HepG2 (cell line): ENCODE data around the gene CDH22.

Experiments used
- CBX5 ChIP-seq: sonication (generic); formaldehyde crosslinking; IDR thresholded peaks from 2 replicates; pipeline ENCODE4 v1.4.0; 2020; ENCODE audit warnings: missing genetic modification reagents, borderline replicate concordance
- CHD4 ChIP-seq: fragments of 200-600 bp; sonication (generic); IDR thresholded peaks from 2 replicates; pipeline ENCODE4 v1.7.0; 2017; ENCODE audit warnings: mild to moderate bottlenecking, low read length, borderline replicate concordance
- FOXP4 ChIP-seq: sonication (generic); formaldehyde crosslinking; IDR thresholded peaks from 2 replicates; pipeline ENCODE4 v1.4.0; 2020; ENCODE audit warnings: missing genetic modification reagents
- MTERF4 ChIP-seq: sonication (generic); formaldehyde crosslinking; IDR thresholded peaks from 2 replicates; pipeline ENCODE4 v1.8.0; 2023; ENCODE audit warnings: mild to moderate bottlenecking, missing genetic modification reagents
- PHB2 ChIP-seq: fragments of 450-650 bp; IDR thresholded peaks from 2 replicates; pipeline ENCODE4 v1.6.1; 2018; ENCODE audit not compliant: partially characterized antibody
- SMAD1 ChIP-seq: sonication (generic); formaldehyde crosslinking; IDR thresholded peaks from 2 replicates; pipeline ENCODE4 v1.4.0; 2020; ENCODE audit warnings: missing genetic modification reagents, low read depth, mild to moderate bottlenecking, borderline replicate concordance
- ZNF138 ChIP-seq: sonication (generic); formaldehyde crosslinking; IDR thresholded peaks from 2 replicates; pipeline ENCODE4 v1.5.0; 2020; ENCODE audit warnings: mild to moderate bottlenecking, low read depth, missing genetic modification reagents
- ZNF263 ChIP-seq: sonication (generic); formaldehyde crosslinking; IDR thresholded peaks from 2 replicates; pipeline ENCODE4 v1.4.0; 2020; ENCODE audit warnings: missing genetic modification reagents
- ZNF431 ChIP-seq: sonication (generic); formaldehyde crosslinking; IDR thresholded peaks from 2 replicates; pipeline ENCODE4 v1.9.0; 2022; ENCODE audit warnings: missing genetic modification reagents, low read depth, mild to moderate bottlenecking, borderline replicate concordance
- ZNF639 ChIP-seq: conservative IDR thresholded peaks from 2 replicates; pipeline ENCODE4 v1.6.1; 2018; ENCODE audit warnings: missing genetic modification reagents
- TF ChIP-seq, protein P1 (sequence below): sonication (generic); formaldehyde crosslinking; IDR thresholded peaks from 2 replicates; pipeline ENCODE4 v1.8.1; 2022; ENCODE audit warnings: low read depth, mild to moderate bottlenecking, missing genetic modification reagents
- TF ChIP-seq, protein P2 (sequence below): sonication (generic); formaldehyde crosslinking; IDR thresholded peaks from 2 replicates; pipeline ENCODE4 v1.4.0; 2020; ENCODE audit warnings: missing genetic modification reagents, borderline replicate concordance
- TF ChIP-seq, protein P3 (sequence below): sonication (generic); formaldehyde crosslinking; IDR thresholded peaks from 2 replicates; pipeline ENCODE4 v1.5.0; 2020; ENCODE audit warnings: mild to moderate bottlenecking, missing genetic modification reagents, moderate library complexity
- TF ChIP-seq, protein P4 (sequence below): sonication (generic); formaldehyde crosslinking; IDR thresholded peaks from 2 replicates; pipeline ENCODE4 v1.4.0; 2020; ENCODE audit warnings: missing genetic modification reagents

DNA sequence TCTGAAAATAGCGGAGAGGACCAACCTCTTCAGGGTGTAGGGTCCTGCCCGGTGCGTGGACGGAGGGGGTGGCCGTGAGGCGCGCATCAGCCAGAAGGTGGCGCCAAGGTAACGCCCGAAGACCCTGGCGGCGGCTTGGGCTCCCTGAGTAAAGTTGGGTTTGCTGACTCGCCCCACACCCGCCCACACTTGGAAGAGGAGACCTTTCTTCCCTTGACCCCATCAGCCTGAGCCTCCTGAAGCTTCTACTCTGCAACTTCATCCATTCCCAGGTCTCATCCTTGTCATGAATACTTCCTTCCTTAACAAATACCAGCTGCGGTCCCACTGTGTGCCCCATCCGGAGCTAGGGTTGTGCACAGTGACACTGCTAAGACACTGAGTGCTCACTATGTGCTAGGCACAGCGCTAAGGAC is 175.6 kb downstream of the CDH22 start:
- TF ChIP-seq, protein P1, sequence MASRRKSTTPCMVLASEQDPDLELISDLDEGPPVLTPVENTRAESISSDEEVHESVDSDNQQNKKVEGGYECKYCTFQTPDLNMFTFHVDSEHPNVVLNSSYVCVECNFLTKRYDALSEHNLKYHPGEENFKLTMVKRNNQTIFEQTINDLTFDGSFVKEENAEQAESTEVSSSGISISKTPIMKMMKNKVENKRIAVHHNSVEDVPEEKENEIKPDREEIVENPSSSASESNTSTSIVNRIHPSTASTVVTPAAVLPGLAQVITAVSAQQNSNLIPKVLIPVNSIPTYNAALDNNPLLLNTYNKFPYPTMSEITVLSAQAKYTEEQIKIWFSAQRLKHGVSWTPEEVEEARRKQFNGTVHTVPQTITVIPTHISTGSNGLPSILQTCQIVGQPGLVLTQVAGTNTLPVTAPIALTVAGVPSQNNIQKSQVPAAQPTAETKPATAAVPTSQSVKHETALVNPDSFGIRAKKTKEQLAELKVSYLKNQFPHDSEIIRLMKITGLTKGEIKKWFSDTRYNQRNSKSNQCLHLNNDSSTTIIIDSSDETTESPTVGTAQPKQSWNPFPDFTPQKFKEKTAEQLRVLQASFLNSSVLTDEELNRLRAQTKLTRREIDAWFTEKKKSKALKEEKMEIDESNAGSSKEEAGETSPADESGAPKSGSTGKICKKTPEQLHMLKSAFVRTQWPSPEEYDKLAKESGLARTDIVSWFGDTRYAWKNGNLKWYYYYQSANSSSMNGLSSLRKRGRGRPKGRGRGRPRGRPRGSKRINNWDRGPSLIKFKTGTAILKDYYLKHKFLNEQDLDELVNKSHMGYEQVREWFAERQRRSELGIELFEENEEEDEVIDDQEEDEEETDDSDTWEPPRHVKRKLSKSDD (CRISPR knock-in tag) = no peak
- peak; percentile 54; the same call in 1 of the 2 replicates for TF ChIP-seq ZNF639 (CRISPR knock-in tag)
- TF ChIP-seq PHB2 = no peak
- TF ChIP-seq ZNF138 (CRISPR knock-in tag) = no peak
- TF ChIP-seq, protein P2, sequence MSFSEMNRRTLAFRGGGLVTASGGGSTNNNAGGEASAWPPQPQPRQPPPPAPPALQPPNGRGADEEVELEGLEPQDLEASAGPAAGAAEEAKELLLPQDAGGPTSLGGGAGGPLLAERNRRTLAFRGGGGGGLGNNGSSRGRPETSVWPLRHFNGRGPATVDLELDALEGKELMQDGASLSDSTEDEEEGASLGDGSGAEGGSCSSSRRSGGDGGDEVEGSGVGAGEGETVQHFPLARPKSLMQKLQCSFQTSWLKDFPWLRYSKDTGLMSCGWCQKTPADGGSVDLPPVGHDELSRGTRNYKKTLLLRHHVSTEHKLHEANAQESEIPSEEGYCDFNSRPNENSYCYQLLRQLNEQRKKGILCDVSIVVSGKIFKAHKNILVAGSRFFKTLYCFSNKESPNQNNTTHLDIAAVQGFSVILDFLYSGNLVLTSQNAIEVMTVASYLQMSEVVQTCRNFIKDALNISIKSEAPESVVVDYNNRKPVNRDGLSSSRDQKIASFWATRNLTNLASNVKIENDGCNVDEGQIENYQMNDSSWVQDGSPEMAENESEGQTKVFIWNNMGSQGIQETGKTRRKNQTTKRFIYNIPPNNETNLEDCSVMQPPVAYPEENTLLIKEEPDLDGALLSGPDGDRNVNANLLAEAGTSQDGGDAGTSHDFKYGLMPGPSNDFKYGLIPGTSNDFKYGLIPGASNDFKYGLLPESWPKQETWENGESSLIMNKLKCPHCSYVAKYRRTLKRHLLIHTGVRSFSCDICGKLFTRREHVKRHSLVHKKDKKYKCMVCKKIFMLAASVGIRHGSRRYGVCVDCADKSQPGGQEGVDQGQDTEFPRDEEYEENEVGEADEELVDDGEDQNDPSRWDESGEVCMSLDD = no peak
- no peak for TF ChIP-seq ZNF263 (CRISPR knock-in tag)
- TF ChIP-seq SMAD1 (CRISPR knock-in tag) = no peak
- no peak for TF ChIP-seq MTERF4 (CRISPR knock-in tag)
- no peak for TF ChIP-seq CHD4
- no peak for TF ChIP-seq FOXP4 (CRISPR knock-in tag)
- peak; percentile 49; the same call in 1 of the 2 replicates for TF ChIP-seq CBX5 (CRISPR knock-in tag)
- peak; percentile 27; the same call in 1 of the 2 replicates for TF ChIP-seq ZNF431 (CRISPR knock-in tag)
- TF ChIP-seq, protein P3, sequence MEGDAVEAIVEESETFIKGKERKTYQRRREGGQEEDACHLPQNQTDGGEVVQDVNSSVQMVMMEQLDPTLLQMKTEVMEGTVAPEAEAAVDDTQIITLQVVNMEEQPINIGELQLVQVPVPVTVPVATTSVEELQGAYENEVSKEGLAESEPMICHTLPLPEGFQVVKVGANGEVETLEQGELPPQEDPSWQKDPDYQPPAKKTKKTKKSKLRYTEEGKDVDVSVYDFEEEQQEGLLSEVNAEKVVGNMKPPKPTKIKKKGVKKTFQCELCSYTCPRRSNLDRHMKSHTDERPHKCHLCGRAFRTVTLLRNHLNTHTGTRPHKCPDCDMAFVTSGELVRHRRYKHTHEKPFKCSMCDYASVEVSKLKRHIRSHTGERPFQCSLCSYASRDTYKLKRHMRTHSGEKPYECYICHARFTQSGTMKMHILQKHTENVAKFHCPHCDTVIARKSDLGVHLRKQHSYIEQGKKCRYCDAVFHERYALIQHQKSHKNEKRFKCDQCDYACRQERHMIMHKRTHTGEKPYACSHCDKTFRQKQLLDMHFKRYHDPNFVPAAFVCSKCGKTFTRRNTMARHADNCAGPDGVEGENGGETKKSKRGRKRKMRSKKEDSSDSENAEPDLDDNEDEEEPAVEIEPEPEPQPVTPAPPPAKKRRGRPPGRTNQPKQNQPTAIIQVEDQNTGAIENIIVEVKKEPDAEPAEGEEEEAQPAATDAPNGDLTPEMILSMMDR (CRISPR knock-in tag) = peak; percentile 97
- TF ChIP-seq, protein P4, sequence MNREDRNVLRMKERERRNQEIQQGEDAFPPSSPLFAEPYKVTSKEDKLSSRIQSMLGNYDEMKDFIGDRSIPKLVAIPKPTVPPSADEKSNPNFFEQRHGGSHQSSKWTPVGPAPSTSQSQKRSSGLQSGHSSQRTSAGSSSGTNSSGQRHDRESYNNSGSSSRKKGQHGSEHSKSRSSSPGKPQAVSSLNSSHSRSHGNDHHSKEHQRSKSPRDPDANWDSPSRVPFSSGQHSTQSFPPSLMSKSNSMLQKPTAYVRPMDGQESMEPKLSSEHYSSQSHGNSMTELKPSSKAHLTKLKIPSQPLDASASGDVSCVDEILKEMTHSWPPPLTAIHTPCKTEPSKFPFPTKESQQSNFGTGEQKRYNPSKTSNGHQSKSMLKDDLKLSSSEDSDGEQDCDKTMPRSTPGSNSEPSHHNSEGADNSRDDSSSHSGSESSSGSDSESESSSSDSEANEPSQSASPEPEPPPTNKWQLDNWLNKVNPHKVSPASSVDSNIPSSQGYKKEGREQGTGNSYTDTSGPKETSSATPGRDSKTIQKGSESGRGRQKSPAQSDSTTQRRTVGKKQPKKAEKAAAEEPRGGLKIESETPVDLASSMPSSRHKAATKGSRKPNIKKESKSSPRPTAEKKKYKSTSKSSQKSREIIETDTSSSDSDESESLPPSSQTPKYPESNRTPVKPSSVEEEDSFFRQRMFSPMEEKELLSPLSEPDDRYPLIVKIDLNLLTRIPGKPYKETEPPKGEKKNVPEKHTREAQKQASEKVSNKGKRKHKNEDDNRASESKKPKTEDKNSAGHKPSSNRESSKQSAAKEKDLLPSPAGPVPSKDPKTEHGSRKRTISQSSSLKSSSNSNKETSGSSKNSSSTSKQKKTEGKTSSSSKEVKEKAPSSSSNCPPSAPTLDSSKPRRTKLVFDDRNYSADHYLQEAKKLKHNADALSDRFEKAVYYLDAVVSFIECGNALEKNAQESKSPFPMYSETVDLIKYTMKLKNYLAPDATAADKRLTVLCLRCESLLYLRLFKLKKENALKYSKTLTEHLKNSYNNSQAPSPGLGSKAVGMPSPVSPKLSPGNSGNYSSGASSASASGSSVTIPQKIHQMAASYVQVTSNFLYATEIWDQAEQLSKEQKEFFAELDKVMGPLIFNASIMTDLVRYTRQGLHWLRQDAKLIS (CRISPR knock-in tag) = no peak
